Pancreas (tissue), 10 donors: ENCODE measurements around the gene AAK1. TPM values are rescaled to one million over a fixed set of nuclear protein-coding genes. Genes with fewer than 3 reads are reported as not detected.

Experiments
- ATAC-seq, 4 donors: fragments of 200-7000 bp; cut with Tn5 transposase; one replicate each; pipeline versions ENCODE4 v1.8.0 to v1.9.1; 2020; ENCODE audit warnings: mild to moderate bottlenecking in 4 of 4, moderate library complexity in 4 of 4
- DNase-seq, 6 donors: peaks; one replicate each; pipeline ENCODE4 v3.0.0-alpha.2; 2020
- FAIRE-seq: peaks from 2 replicates; lab custom pipeline; 2012; peaks lifted over from hg19 to GRCh38; lab: Jason Lieb, UNC
- H3K27ac ChIP-seq, 4 donors: fragments of 200-600 bp; sonication (generic); 1 replicate in 3 of 4; 2 replicates in 1 of 4; pipeline versions ENCODE4 v1.5.0 to v1.8.0; 2020
- H3K27me3 ChIP-seq, 4 donors: fragments of 200-600 bp; one replicate each; pipeline ENCODE4 v1.8.0; 2021
- H3K36me3 ChIP-seq, 3 donors: fragments of 200-600 bp; sonication (generic) in 1 of 3; one replicate each; pipeline versions ENCODE4 v1.5.0 to v1.8.0; 2020 to 2021
- H3K4me1 ChIP-seq, 3 donors: fragments of 200-600 bp; one replicate each; pipeline ENCODE4 v1.8.0; 2021
- H3K4me3 ChIP-seq, 4 donors: fragments of 200-600 bp; sonication (generic) in 2 of 4; one replicate each; pipeline versions ENCODE4 v1.5.0 to v1.8.0; 2020 to 2021
- H3K9me3 ChIP-seq, 4 donors: fragments of 200-600 bp; one replicate each; pipeline ENCODE4 v1.8.0; 2021
- CTCF ChIP-seq, 4 donors: fragments of 200-600 bp; sonication (generic) in 3 of 4; IDR thresholded peaks; one replicate each; pipeline versions ENCODE4 v1.5.0 to v1.8.0; 2021; ENCODE audit warnings: antibody characterized with exemption in 4 of 4
- WGBS, 2 donors: extraction: QIAGEN DNeasy Blood & Tissue Kit; methylation state at CpG; one replicate each; pipeline ENCODE4 v1.1.7; 2013; 5-methylcytosine and 5-hydroxymethylcytosine counted together
- intact Hi-C, 3 donors: fragments of 100-400 bp; cut with DNase I; formaldehyde crosslinking; loops; one replicate each; pipeline versions ENCODE4 v1.11.1 to v1.14.2; 2022
- polyA plus RNA-seq, 2 donors: library from polyadenylated mRNA; stranded (reverse); fragments of 200-250 nt; gene quantifications; one replicate each; pipeline ENCODE4 v1.2.3, GENCODE V29; 2013
- total RNA-seq, 6 donors: library from RNA; stranded (reverse); fragmentation: NEBNext Ultra II Directional in 4 of 6; extraction: Animal tissue kit (Norgen Biotek cat#: 25700) in 4 of 6; gene quantifications; one replicate each; pipeline versions ENCODE4 v1.2.1 to v1.2.4, GENCODE V29; 2021 to 2023
- donor health status: healthy with polysubstance abuse.
- donor health status: DM: no; HTN: no; CAD: no; lungs with moderate emphysema.
- donor health status: DM: no; HTN: no; CAD: no.
- donor health status: control.
- donor health status: control.
- donor health status: Bipolar disorder and iron deficiency.
- donor health status: DM: yes; HTN: yes; CAD: no.
- donor health status: DM: no; HTN: no; CAD: no.
- donor health status: DM: no; HTN: no; CAD: no.
- donor health status: DM: yes; HTN: yes; CAD: no.

The AAK1 gene
- total and polyA plus RNA-seq, 8 donors = 20.6 to 45.1 (median 32.5) TPM

- FAIRE-seq = no peak
These were observed 59.2 kb downstream of the AAK1 start for GRCh38 chr2:69584127-69584889.

GRCh38 chr2:69583321-69583833, 60.2 kb downstream of the AAK1 start:
- Histone ChIP-seq H3K27ac (peak overlapping the region in 3 of 4 donors; percentile 15 to 47 (median 35)), H3K36me3 (no peaks in the 10 kb centered on the region), H3K9me3 (no peaks in the 10 kb centered on the region), H3K4me3 (no peak overlapping the region), H3K4me1 (peaks cover 11 to 30% (median 22%) of the 10 kb centered on the region in 3 donors), H3K27me3 (no peaks in the 10 kb centered on the region)
- FAIRE-seq (no peak), DNase-seq (no peak), ATAC-seq (peak in 1 of 4 donors; percentile 9)
- TF ChIP-seq CTCF (IDR thresholded peaks at IDR 0.05) = no peak
- 89 to 91% methylated on average over 3 of the region's 3 CpGs for WGBS, 2 donors
- intact Hi-C loops = no loop called here

More at GRCh38 chr2:69584127-69584889, 59.2 kb downstream of the AAK1 start:
- TF ChIP-seq CTCF (IDR thresholded peaks at IDR 0.05) = no peak
- peak overlapping the region in 2 of 4 donors; percentile 15 to 47 for H3K27ac ChIP-seq
- no peak overlapping the region for H3K4me3 ChIP-seq
- no peaks in the 10 kb centered on the region for H3K9me3 ChIP-seq
- DNase-seq = no peak
- WGBS, 2 donors = 90 to 94% methylated on average over 9 of the region's 9 CpGs
- no peaks in the 10 kb centered on the region for H3K27me3 ChIP-seq
- peaks cover 11 to 30% (median 22%) of the 10 kb centered on the region in 3 donors for H3K4me1 ChIP-seq
- ATAC-seq = no peak
- no peaks in the 10 kb centered on the region for H3K36me3 ChIP-seq
- intact Hi-C loops = no loop called here

- FAIRE-seq = no peak
- H3K9me3 ChIP-seq = no peaks in the 10 kb centered on the region
- peak; percentile 36 to 66 (median 58) for ATAC-seq
- WGBS, 2 donors = 24 to 26% methylated on average over 3 of the region's 3 CpGs
- no peaks in the 10 kb centered on the region for H3K27me3 ChIP-seq
- H3K36me3 ChIP-seq = no peaks in the 10 kb centered on the region
- no peak for TF ChIP-seq CTCF (IDR thresholded peaks at IDR 0.05)
- intact Hi-C loops = no loop called here
- peaks cover 11 to 30% (median 22%) of the 10 kb centered on the region in 3 donors for H3K4me1 ChIP-seq
- peak in 1 of 6 donors; percentile 26 for DNase-seq
- H3K4me3 ChIP-seq = no peak overlapping the region
- peak overlapping the region in 3 of 4 donors; percentile 15 to 47 (median 35) for H3K27ac ChIP-seq
These were observed 60.9 kb downstream of the AAK1 start for GRCh38 chr2:69582582-69583176.

GRCh38 chr2:69581774-69582581, 61.6 kb downstream of the AAK1 start:
- H3K4me3 ChIP-seq = no peak overlapping the region
- TF ChIP-seq CTCF (IDR thresholded peaks at IDR 0.05) = no peak
- DNase-seq (peak in 4 of 6 donors; percentile 24 to 44 (median 33)), ATAC-seq (peak; percentile 53 to 73 (median 68)), FAIRE-seq (no peak)
- WGBS, 2 donors = 48 to 60% methylated on average over 14 of the region's 14 CpGs
- no peaks in the 10 kb centered on the region for H3K36me3 ChIP-seq
- H3K27ac ChIP-seq = peak overlapping the region in 3 of 4 donors; percentile 15 to 47 (median 35)
- intact Hi-C loops = no loop called here
- peaks cover 11 to 30% (median 22%) of the 10 kb centered on the region in 3 donors for H3K4me1 ChIP-seq
- no peaks in the 10 kb centered on the region for H3K9me3 ChIP-seq
- no peaks in the 10 kb centered on the region for H3K27me3 ChIP-seq
